Activated CD4-positive, alpha-beta T cell treated with anti-CD3 and anti-CD28 coated beads, Interleukin-2, amount 10 ng/mL, durations not matched to agents 7 days and 5 days (primary cell): ENCODE data around the gene SAFB2. TPM values are rescaled to one million over a fixed set of nuclear protein-coding genes. Genes with fewer than 3 reads are reported as not detected.

ENCODE experiments used
- CTCF ChIA-PET: fragments of 350-600 bp; sonication (Branson Sonifier 250); formaldehyde crosslinking; loops from one replicate; lab custom pipeline; 2021; ENCODE audit warnings: antibody characterized with exemption; lab: Charles Lee
- POLR2A ChIA-PET: fragments of 350-600 bp; sonication (Branson Sonifier 250); formaldehyde crosslinking; loops from one replicate; lab custom pipeline; 2021; ENCODE audit warnings: antibody characterized with exemption; lab: Charles Lee
- DNase-seq: peaks from one replicate; pipeline ENCODE4 v3.0.0-alpha.2; 2020
- H3K27ac Mint-ChIP-seq: one replicate; pipeline ENCODE4 v1.8.0; 2021; ENCODE audit warnings: mild to moderate bottlenecking, moderate library complexity, mixed read lengths
- H3K27me3 Mint-ChIP-seq: one replicate; pipeline ENCODE4 v1.8.0; 2021; ENCODE audit warnings: mixed read lengths
- H3K36me3 Mint-ChIP-seq: one replicate; pipeline ENCODE4 v1.8.0; 2021; ENCODE audit warnings: low read depth, mixed read lengths
- H3K4me1 Mint-ChIP-seq: one replicate; pipeline ENCODE4 v1.8.0; 2021; ENCODE audit warnings: mixed read lengths
- H3K4me3 Mint-ChIP-seq: one replicate; pipeline ENCODE4 v1.8.0; 2021; ENCODE audit warnings: mild to moderate bottlenecking, moderate library complexity, mixed read lengths
- H3K9me3 Mint-ChIP-seq: one replicate; pipeline ENCODE4 v1.8.0; 2021; ENCODE audit warnings: mixed read lengths
- total RNA-seq, 2 experiments: library from RNA; stranded (reverse); gene quantifications; one replicate each; pipeline ENCODE4 v1.2.3, GENCODE V29; 2021

Gene SAFB2
- total RNA-seq, 2 experiments from 2014 or later = 81.0 to 99.6 TPM

DNA sequence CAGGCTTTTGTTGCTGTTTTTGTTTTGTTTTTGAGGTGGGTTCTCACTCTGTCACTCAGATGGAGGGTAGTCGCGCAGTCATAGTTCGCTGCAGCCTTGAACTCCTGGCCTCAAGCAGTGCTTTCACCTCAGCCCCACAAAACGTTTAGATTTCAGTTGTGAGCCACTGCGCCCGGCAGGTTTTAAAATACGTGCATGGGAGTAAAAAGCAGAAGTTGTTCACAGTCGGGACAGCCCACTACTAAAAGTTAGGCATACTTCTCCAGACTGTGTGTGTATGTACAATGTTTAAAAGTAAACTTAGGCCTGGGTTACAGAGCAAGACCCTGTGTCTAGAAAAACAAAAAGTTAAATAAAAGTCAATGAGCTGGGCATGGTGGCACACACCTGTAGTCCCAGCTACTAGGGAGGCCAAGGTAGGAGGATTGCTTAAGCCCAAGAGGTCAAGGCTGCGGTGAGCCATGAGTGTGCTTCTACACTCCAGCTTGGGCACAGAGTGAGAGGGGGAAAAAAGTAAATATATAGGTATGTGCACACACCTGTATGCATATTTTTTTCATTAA, 6.4 kb upstream of the SAFB2 start:
- no peaks in the 10 kb centered on the region for H3K27me3 Mint-ChIP-seq
- H3K9me3 Mint-ChIP-seq = no peaks in the 10 kb centered on the region
- H3K27ac Mint-ChIP-seq = no peak overlapping the region
- POLR2A ChIA-PET = no interaction called here
- H3K36me3 Mint-ChIP-seq = peaks cover 64% of the 10 kb centered on the region
- peaks cover 81% of the 10 kb centered on the region for H3K4me1 Mint-ChIP-seq
- CTCF ChIA-PET = interaction anchor here (0.6 to 1.6 kb wide), 3 partner anchors 59 to 146 kb away, joined by 3 to 4 read pairs (median 4); partner anchors contain the start of gene RPL36
- peak overlapping the region; percentile 12 for H3K4me3 Mint-ChIP-seq
- no peak for DNase-seq

DNA sequence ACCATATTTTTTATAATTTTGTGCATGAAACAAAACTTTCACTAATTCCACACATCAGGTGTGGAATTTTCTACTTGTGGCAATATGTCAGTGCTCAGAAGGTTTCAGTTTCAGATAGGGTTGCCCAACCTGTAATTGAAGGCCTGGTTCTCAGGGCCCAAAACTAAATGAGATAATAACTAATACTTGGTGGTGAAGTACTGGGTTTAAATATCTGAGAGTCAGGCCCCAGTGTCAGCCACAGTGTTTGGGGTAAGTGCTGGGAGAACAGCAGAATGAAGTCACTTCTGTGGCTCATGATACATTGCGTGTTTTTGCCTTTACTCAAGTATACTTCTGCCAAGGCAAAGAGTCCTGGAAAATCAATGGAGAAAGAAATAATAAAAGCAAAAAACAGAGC, 5.9 kb upstream of the SAFB2 start:
- DNase-seq = no peak
- Mint-ChIP-seq H3K9me3 (no peaks in the 10 kb centered on the region), H3K27ac (peak overlapping the region; percentile 44), H3K36me3 (peaks cover 64% of the 10 kb centered on the region), H3K4me3 (no peak overlapping the region), H3K27me3 (no peaks in the 10 kb centered on the region), H3K4me1 (peaks cover 81% of the 10 kb centered on the region)
- POLR2A ChIA-PET = no interaction called here
- CTCF ChIA-PET = no interaction called here

DNA sequence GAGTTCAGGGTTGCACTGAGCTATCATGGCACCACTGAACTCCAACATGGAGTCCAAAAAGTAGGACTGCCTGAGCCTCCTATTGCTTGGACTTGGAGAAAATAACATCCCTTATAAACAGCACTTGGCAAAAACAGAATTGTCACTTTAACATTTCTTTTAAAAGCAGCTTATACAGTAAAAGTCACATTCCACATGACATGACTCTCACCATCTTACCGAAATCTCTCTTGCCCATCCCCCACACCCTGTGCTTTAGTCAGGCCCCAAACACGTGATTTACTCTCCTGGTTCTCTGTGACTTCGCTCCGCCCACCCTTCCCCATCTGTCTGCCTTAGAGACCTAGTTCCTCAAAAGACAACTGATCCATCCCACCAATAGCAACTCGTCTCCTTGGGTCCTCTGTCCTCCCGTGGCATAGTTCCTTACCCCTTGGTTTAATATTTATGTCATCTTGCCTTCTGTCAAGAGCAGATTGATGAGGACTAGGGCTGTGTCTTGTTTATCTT, 4.9 kb upstream of the SAFB2 start:
- Mint-ChIP-seq H3K27me3 (no peaks in the 10 kb centered on the region), H3K9me3 (no peaks in the 10 kb centered on the region), H3K27ac (peak overlapping the region; percentile 22), H3K4me1 (peaks cover 73% of the 10 kb centered on the region), H3K4me3 (peak overlapping the region; percentile 6), H3K36me3 (peaks cover 68% of the 10 kb centered on the region)
- peak; percentile 43 for DNase-seq
- ChIA-PET POLR2A (no interaction called here), CTCF (no interaction called here)

DNA sequence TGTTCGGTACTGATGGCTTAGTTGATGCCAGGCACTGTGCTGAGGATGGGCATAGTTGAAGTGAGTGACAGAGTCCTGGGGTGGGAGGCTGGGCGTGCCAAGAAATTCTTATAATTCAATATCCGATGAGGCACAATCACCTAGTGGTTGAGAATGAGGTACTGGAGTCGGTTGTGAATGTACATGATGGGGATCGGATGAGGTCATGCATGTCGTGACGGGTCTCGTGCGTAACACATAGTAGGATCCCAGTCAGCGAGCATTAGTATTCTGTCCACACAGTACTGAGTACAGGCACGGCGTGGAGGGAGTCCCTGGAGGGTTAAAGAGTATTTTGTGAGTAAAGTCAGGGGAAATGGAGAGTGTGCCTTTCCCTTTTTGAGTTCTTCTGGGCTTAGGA, 3.1 kb upstream of the SAFB2 start:
- CTCF ChIA-PET = interaction anchor here (1.3 kb wide), 2 partner anchors 29 to 94 kb away, joined by 3 to 4 read pairs; partner anchors contain the start of genes CATSPERD and LONP1
- peaks cover 69% of the 10 kb centered on the region for H3K4me1 Mint-ChIP-seq
- H3K36me3 Mint-ChIP-seq = peaks cover 66% of the 10 kb centered on the region
- H3K27ac Mint-ChIP-seq = peak overlapping the region; percentile 69
- DNase-seq = no peak
- H3K27me3 Mint-ChIP-seq = no peaks in the 10 kb centered on the region
- no peaks in the 10 kb centered on the region for H3K9me3 Mint-ChIP-seq
- POLR2A ChIA-PET = no interaction called here
- peak overlapping the region; percentile 100 for H3K4me3 Mint-ChIP-seq

DNA sequence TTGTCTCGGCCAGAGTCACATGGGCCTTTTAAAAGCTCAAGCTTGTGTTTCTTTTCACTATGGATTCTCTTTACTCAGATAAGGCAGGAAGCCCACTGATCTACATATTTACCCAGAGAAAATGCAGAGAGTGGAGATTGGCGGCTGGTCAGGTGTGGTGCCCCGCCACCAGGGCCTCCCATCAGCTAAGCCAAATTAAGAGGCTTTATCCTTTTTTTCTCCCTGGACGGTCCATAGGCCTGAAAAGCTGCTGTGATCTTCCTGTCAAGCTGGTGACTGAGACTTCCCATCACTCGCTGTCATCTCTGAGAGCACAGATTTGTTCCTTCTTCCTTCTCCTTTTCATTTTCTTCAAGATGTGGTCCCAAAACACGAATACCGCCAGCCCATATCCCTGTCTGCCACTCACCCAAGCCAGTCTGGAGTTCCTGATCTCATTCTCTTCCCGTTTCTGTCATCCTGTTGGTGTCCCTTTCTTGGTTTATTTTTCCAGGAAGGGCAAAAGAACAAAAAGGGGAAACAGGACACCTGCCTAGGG, 2.2 kb upstream of the SAFB2 start:
- Mint-ChIP-seq H3K4me3 (peak overlapping the region; percentile 100), H3K27ac (peak overlapping the region; percentile 100), H3K36me3 (peaks cover 70% of the 10 kb centered on the region), H3K27me3 (no peaks in the 10 kb centered on the region), H3K9me3 (no peaks in the 10 kb centered on the region), H3K4me1 (peaks cover 71% of the 10 kb centered on the region)
- no peak for DNase-seq
- CTCF ChIA-PET = no interaction called here
- POLR2A ChIA-PET = no interaction called here

DNA sequence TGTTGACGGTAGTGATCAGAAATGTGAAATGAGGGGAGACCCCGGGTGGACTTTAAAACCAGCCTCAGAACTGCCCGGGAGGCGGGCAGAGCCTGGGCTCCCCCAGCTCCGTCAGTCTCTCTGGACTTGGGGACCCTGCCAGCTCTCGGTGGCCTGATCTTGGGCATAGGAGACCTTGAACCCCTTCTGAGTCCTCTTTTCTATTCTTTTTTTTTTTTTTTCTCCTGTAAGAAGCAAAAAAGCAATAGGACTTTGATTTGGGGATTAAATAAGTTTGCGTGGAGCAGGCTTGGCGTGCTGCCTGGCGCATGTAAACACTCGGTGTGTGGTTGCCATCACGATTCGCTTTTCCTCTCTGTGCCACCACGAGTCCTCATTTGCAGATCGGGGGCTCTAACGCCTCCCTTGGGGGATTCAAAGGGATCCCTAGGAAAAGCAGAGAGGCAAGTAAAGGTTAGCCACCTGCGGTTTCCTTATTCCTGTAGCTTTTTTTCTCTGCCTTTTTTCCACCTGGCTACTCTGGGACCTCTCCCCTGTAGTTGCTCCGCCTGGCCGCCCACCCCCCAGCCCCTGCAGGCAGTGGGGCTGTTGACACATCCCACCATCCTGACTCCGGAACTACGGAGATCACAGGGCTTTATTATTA, 1.6 kb upstream of the SAFB2 start:
- peak; percentile 18 for DNase-seq
- CTCF ChIA-PET = interaction anchor here (2.3 kb wide), 1 partner anchor 97 kb away, joined by 6 read pairs; no protein-coding TSS in a partner anchor
- Mint-ChIP-seq H3K36me3 (peaks cover 68% of the 10 kb centered on the region), H3K27me3 (no peaks in the 10 kb centered on the region), H3K4me3 (peak overlapping the region; percentile 100), H3K4me1 (peaks cover 68% of the 10 kb centered on the region), H3K9me3 (no peaks in the 10 kb centered on the region), H3K27ac (peak overlapping the region; percentile 100)
- POLR2A ChIA-PET = no interaction called here

DNA sequence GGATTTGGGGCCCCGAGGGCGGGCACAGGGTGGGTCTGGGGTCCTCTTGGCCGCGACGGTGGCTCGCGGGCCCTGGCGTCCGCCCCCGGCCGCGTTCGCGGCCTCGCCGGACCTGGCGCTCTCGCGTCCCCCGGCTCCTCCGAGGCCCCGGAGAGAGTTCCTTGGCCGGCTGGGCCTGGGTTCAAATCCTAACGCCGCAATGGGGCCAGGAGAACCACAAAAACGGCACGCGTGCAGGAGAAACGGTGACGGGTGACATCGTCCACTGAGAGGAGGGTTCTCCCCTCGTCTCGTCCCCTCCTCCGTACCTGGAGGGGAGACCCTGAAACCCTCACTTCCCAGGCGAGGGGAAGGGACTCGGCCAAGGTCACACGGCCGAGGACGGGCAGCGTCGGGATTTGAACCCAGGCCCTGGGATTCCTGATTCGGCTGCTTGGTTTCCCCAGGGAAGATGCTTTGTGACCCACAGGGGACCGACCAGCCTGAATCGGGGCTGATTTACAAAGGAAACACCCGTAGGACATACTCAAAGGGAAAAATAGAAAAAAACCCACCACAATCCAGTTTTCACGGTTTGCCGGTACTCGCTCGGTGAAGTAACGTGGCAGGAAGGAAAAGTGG, 931 bp upstream of the SAFB2 start:
- ChIA-PET CTCF (interaction anchor here (1.3 to 2.3 kb wide), 5 partner anchors 10 to 180 kb away, joined by 3 to 8 read pairs (median 6); partner anchors contain the start of gene RPL36), POLR2A (interaction anchor here (1.6 kb wide), 2 partner anchors 66 to 280 kb away, joined by 4 to 7 read pairs; partner anchors contain the start of genes NDUFA11 and RPL36)
- peaks cover 68% of the 10 kb centered on the region for H3K4me1 Mint-ChIP-seq
- no peaks in the 10 kb centered on the region for H3K9me3 Mint-ChIP-seq
- peaks cover 67% of the 10 kb centered on the region for H3K36me3 Mint-ChIP-seq
- no peaks in the 10 kb centered on the region for H3K27me3 Mint-ChIP-seq
- no peak for DNase-seq
- H3K27ac Mint-ChIP-seq = peak overlapping the region; percentile 100
- H3K4me3 Mint-ChIP-seq = peak overlapping the region; percentile 100

DNA sequence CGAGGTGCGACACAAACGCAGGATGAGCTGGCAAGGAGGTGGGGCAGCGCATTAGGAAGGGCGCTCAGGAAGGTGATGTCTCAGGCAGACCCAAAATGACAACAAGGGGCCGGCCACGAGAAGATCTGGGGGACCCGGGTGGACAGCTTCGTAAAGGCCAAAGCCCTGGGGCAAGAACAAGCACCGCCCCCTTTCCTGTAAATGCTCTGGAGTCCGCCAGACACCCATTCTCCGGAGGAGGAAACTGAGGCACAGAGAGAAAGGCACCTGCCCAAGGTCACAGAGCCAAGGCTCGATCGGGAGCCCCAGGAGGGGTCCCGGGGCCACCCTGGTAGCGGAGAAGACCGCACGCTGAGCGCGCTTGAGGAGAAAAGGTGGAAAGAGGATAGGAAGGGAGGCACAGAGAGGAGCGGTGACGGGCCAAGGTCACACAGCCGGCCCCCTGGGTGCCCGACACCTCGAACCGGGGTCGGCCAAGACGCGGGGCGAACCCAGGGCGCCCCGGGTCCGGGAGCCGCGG, 571 bp downstream of the SAFB2 start:
- Mint-ChIP-seq H3K27me3 (no peaks in the 10 kb centered on the region), H3K4me1 (peaks cover 65% of the 10 kb centered on the region), H3K27ac (peak overlapping the region; percentile 100), H3K9me3 (no peaks in the 10 kb centered on the region), H3K36me3 (peaks cover 68% of the 10 kb centered on the region), H3K4me3 (peak overlapping the region; percentile 100)
- peak; percentile 20 for DNase-seq
- POLR2A ChIA-PET = interaction anchor here (1.6 kb wide), 2 partner anchors 68 to 282 kb away, joined by 4 to 7 read pairs; partner anchors contain the start of genes NDUFA11 and RPL36
- CTCF ChIA-PET = interaction anchor here (1.0 to 2.3 kb wide), 5 partner anchors 12 to 99 kb away, joined by 4 to 8 read pairs (median 6); partner anchors contain the start of gene RPL36

DNA sequence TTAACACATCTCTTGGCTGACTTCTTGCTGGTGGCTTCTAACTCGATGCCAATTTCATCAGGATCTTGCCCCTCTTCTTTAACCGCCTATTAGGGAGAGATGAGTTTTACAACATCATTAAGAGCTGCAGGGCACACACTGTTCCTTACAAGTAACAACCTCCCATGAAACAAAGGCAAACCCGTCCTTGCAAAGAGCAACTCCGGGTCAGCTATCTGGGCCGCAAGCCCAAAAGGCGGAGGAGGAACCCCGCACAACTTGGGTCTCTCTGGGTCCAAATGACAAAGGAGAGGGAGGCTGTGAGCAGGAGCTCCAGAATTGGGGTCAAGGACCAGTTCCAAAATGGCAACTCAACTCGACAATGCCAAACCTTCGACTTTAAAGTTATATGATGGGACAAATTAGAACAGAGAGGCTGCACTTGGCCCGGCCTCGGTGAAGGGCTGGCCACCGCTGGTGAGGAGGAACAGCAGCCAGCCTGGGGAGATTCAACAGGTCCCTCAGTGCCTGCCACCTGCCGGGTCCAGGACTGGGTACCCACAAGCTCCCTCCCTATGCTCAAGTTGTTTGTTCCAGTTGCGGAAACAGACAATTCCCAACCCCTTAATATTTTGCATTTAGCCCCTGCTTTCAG, 1.1 kb downstream of the SAFB2 start:
- Mint-ChIP-seq H3K27ac (peak overlapping the region; percentile 100), H3K4me3 (peak overlapping the region; percentile 100), H3K9me3 (no peaks in the 10 kb centered on the region), H3K36me3 (peaks cover 66% of the 10 kb centered on the region), H3K27me3 (no peaks in the 10 kb centered on the region), H3K4me1 (peaks cover 59% of the 10 kb centered on the region)
- ChIA-PET CTCF (interaction anchor here (1.0 to 1.7 kb wide), 5 partner anchors 12 to 68 kb away, joined by 3 to 8 read pairs (median 4); partner anchors contain the start of gene RPL36), POLR2A (interaction anchor here (1.6 kb wide), 2 partner anchors 68 to 282 kb away, joined by 4 to 7 read pairs; partner anchors contain the start of genes NDUFA11 and RPL36)
- no peak for DNase-seq

DNA sequence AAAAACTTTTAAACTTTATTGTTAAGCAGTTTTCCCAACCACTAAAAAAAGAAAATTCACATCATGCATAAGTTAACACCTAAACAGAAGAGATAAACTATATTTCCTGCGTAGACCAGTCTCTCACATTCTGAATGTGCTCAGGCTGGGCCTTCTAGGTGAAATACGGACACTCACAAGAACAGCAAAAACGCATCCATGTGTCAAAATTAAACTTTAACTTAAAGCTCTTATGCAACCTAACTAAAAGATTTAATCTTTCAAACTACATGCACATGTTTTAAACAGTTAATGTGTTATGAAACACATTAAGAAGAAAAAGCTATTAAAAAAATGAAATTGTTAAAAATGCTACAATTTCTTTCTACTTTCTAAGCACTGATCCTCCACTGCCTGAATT, 2.6 kb downstream of the SAFB2 start:
- Mint-ChIP-seq H3K4me1 (peaks cover 44% of the 10 kb centered on the region), H3K36me3 (peaks cover 62% of the 10 kb centered on the region), H3K4me3 (peak overlapping the region; percentile 100), H3K9me3 (no peaks in the 10 kb centered on the region), H3K27me3 (no peaks in the 10 kb centered on the region), H3K27ac (no peak overlapping the region)
- ChIA-PET CTCF (interaction anchor here (0.6 to 1.0 kb wide), 2 partner anchors 36 to 640 kb away, joined by 3 to 4 read pairs; no protein-coding TSS in a partner anchor), POLR2A (no interaction called here)
- no peak for DNase-seq

DNA sequence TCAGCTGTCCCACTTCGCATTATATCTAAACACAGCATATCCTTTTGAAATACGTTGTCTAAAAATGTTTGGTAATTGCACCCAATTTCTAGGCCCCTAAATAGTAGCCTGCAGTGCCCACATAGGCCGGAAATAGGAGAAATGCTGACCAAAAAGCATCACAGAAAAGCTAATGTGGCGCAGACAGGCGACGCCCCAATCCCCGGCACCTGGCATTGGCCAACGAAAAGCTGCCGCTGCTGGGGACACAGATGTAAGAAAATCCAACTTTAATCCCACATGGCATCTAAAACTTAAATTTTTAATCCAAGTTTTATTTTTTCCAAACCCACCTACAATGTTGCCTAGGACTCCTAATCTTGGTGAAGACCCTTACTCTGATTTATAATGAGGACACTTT, 4.0 kb downstream of the SAFB2 start:
- no peak overlapping the region for H3K27ac Mint-ChIP-seq
- CTCF ChIA-PET = interaction anchor here (1.0 to 1.1 kb wide), 2 partner anchors 71 to 186 kb away, joined by 3 to 4 read pairs; partner anchors contain the start of gene RPL36
- H3K36me3 Mint-ChIP-seq = peaks cover 65% of the 10 kb centered on the region

DNA sequence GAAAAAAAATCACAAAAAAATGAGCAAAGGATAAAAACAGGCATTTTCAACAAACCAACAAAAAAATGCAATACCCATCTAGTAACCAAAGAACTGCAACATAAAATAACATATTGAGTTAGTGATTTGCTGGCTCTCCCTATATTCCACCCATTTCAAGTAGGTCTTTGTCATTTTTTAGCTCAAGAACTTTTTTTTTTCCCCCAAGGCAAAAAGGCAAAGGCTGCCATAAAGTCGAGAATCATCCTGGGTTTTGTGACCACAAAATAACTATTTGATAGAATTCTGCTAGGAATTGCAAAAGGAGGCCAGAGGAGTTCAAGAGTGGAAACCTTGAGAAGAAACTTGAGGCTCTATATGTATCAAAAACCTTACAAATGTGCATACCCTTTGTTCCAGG, 5.5 kb downstream of the SAFB2 start:
- H3K36me3 Mint-ChIP-seq = peaks cover 76% of the 10 kb centered on the region
- H3K27ac Mint-ChIP-seq = no peak overlapping the region
- H3K9me3 Mint-ChIP-seq = no peaks in the 10 kb centered on the region
- CTCF ChIA-PET = no interaction called here
- peaks cover 38% of the 10 kb centered on the region for H3K4me1 Mint-ChIP-seq
- no peak overlapping the region for H3K4me3 Mint-ChIP-seq
- no peaks in the 10 kb centered on the region for H3K27me3 Mint-ChIP-seq
- POLR2A ChIA-PET = no interaction called here
- DNase-seq = no peak

More for the DNA sequence above, 4.0 kb downstream of the SAFB2 start:
- no peak overlapping the region for H3K4me3 Mint-ChIP-seq
- DNase-seq = no peak
- no peaks in the 10 kb centered on the region for H3K27me3 Mint-ChIP-seq
- POLR2A ChIA-PET = no interaction called here
- H3K4me1 Mint-ChIP-seq = peaks cover 37% of the 10 kb centered on the region
- no peaks in the 10 kb centered on the region for H3K9me3 Mint-ChIP-seq
